ENCODE measurements around the gene FAM184A. TPM values are rescaled to one million over a fixed set of nuclear protein-coding genes. Genes with fewer than 3 reads are reported as not detected.

The FAM184A gene
- total and polyA plus RNA-seq, 10 of the 15 experiments (the other 5 are each of a cell fraction or from before 2014, with no cell fraction given) = 0.15 to 0.23 TPM; not detected in 8

DNA sequence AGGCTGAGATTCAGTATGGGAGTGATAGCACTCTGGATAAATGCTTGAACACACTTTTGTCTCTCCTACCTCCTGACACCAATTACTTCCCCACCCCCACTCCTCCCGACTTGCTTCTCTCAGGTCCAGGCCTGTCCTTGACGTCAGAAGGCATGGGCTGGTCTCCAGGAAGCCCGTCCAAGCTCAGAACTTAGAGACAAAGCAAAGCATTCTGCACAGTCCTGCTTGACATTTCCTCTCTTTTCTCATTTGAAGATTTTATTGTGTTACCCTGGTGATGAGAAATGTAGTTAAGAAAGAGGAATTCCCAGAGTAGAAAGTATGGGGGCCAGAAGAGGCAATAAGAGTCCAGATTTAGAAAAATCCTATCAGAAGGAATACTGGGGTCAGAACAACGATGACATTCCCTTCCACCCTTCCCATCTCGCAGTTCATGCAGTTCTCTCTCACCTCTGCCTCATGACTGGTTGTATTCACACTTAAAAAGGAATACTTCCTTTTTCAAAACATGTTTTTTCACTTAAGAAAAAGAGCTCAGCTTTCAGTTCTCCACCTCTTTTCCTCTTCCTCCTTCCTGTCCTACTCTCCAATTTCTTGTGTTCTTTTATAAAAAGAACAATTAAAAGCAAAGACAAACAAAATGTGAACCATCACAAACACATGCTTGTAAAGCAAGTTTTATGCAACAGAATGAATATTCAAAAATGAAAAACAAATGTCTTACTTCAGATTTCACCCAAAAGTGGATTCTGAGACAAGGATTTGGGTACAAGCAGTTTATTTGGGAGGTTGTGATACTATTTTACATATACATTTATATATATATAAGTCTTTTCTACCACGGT is 18.5 kb upstream of the FAM184A start:
- Histone ChIP-seq H3K27ac (ENCODE audit: control insufficient read depth, insufficient read depth) (no peak overlapping the region), H2AFZ (ENCODE audit: control insufficient read depth, low read depth, low read length) (no peak overlapping the region), H3K4me2 (ENCODE audit: control insufficient read depth, insufficient read depth) (no peak overlapping the region), H3K79me2 (ENCODE audit: control insufficient read depth, insufficient read depth, low read length) (no peaks in the 10 kb centered on the region), H4K20me1 (ENCODE audit: control insufficient read depth, insufficient read depth) (no peaks in the 10 kb centered on the region), H3K9me3 (replicated peaks; ENCODE audit: control insufficient read depth, insufficient read depth, low read length) (no peaks in the 10 kb centered on the region), H3K4me3 (no peak overlapping the region), H3K27me3 (replicated peaks in 1 of 2; ENCODE audit: control insufficient read depth in 2 of 2, insufficient read depth in 2 of 2, low read length in 1 of 2) (no peaks in the 10 kb centered on the region), H3K4me1 (ENCODE audit: control insufficient read depth, insufficient read depth, low read length) (no peaks in the 10 kb centered on the region), H3K36me3 (ENCODE audit: control insufficient read depth in 2 of 2, insufficient read depth in 2 of 2, low read length in 1 of 2) (no peaks in the 10 kb centered on the region), H3K9ac (ENCODE audit: control insufficient read depth, insufficient read depth, low read length) (no peak overlapping the region)
- ChIA-PET POLR2A (no interaction called here), RAD21 (ENCODE audit: unreplicated experiment) (no interaction called here), SMC1A (ENCODE audit: uncharacterized antibody, unreplicated experiment) (no interaction called here), CTCF (no interaction called here)
- in situ Hi-C loops (cut with MboI) = no loop called here
- ATAC-seq (no peak), DNase-seq (ENCODE audit: low read depth, low spot score) (no peak), FAIRE-seq (no peak)
- WGBS (ENCODE audit: insufficient coverage, insufficient replicate concordance, low lambda C conversion rate, missing lambda C conversion rate) = 5% methylated on average over 6 of the region's 6 CpGs
- no TSS peak for BruUV-seq (replicated peaks)
- intact Hi-C loops (cut with micrococcal nuclease; ENCODE audit: unreplicated experiment) = no loop called here
- TF ChIP-seq CBX5 (IDR thresholded peaks at IDR 0.05; ENCODE audit: low read depth) (no peak), CHD1 (IDR thresholded peaks at IDR 0.05; ENCODE audit: low read depth, low read length) (no peak), NFYB (IDR thresholded peaks at IDR 0.05; ENCODE audit: insufficient read depth, low read depth, low read length) (no peak), EZH2 (IDR thresholded peaks at IDR 0.05; ENCODE audit: borderline replicate concordance, control insufficient read depth, low read depth, low read length) (no peak), BACH1 (IDR thresholded peaks at IDR 0.05; ENCODE audit: borderline replicate concordance) (no peak), ZNF217 (IDR thresholded peaks at IDR 0.05) (no peak), KDM1A (IDR thresholded peaks at IDR 0.05; ENCODE audit: borderline replicate concordance) (no peak), POLR2AphosphoS2 (IDR thresholded peaks at IDR 0.05; ENCODE audit: low read depth, low read length) (no peak), ZSCAN29 (IDR thresholded peaks at IDR 0.05) (no peak)

Data from GM12878 (cell line).